ENCODE measurements around the gene GFAP. TPM values are rescaled to one million over a fixed set of nuclear protein-coding genes. Genes with fewer than 3 reads are reported as not detected.
A peak's percentile ranks its signal among the peaks of the same experiment; 100 is the strongest.

GFAP gene
- total and polyA plus RNA-seq, 2 experiments from 2014 or later: 0.10 TPM; not detected in 1

- H3K36me3 ChIP-seq (replicated peaks; ENCODE audit: insufficient read depth, low read depth): no peaks in the 10 kb centered on the region
- no peaks in the 10 kb centered on the region for H3K27me3 ChIP-seq
- no peaks in the 10 kb centered on the region for H4K20me1 ChIP-seq (ENCODE audit: insufficient read depth, poor library complexity, severe bottlenecking)
- H3K4me2 ChIP-seq: no peak overlapping the region
- H3K4me3 ChIP-seq: no peak overlapping the region
- no peak overlapping the region for H3K27ac ChIP-seq
- no peaks in the 10 kb centered on the region for H3K4me1 ChIP-seq (ENCODE audit: insufficient read depth)
- no peak for DNase-seq (ENCODE audit: low spot score)
- WGBS (ENCODE audit: low lambda C conversion rate, missing lambda C conversion rate): 83% methylated on average over 6 of the region's 6 CpGs
- no peaks in the 10 kb centered on the region for H3K9me3 ChIP-seq (ENCODE audit: low read depth)
- TF ChIP-seq EZH2phosphoT487 (IDR thresholded peaks at IDR 0.05; ENCODE audit: low read depth, severe bottlenecking, unreplicated experiment) (no peak), EZH2 (IDR thresholded peaks at IDR 0.05; ENCODE audit: borderline replicate concordance) (no peak), CTCF (IDR thresholded peaks at IDR 0.05; ENCODE audit: poor library complexity) (no peak)
- H3K9me2 ChIP-seq (replicated peaks; ENCODE audit: insufficient read depth): no peaks in the 10 kb centered on the region
- H2AFZ ChIP-seq: no peak overlapping the region
- no peaks in the 10 kb centered on the region for H3K79me2 ChIP-seq
Observed at GRCh38 chr17:44865931-44866330, 49.4 kb downstream of the GFAP start.

- Histone ChIP-seq H3K27me3 (no peaks in the 10 kb centered on the region), H3K9me2 (replicated peaks; ENCODE audit: insufficient read depth) (no peaks in the 10 kb centered on the region), H2AFZ (no peak overlapping the region), H3K4me3 (no peak overlapping the region), H3K4me1 (ENCODE audit: insufficient read depth) (no peaks in the 10 kb centered on the region), H3K4me2 (no peak overlapping the region), H3K36me3 (replicated peaks; ENCODE audit: insufficient read depth, low read depth) (no peaks in the 10 kb centered on the region), H3K27ac (no peak overlapping the region), H3K9me3 (ENCODE audit: low read depth) (no peaks in the 10 kb centered on the region), H3K79me2 (no peaks in the 10 kb centered on the region), H4K20me1 (ENCODE audit: insufficient read depth, poor library complexity, severe bottlenecking) (no peaks in the 10 kb centered on the region)
- TF ChIP-seq CTCF (IDR thresholded peaks at IDR 0.05; ENCODE audit: poor library complexity) (peak; percentile 92), EZH2phosphoT487 (IDR thresholded peaks at IDR 0.05; ENCODE audit: low read depth, severe bottlenecking, unreplicated experiment) (no peak), EZH2 (IDR thresholded peaks at IDR 0.05; ENCODE audit: borderline replicate concordance) (no peak)
- WGBS (ENCODE audit: low lambda C conversion rate, missing lambda C conversion rate): 70% methylated on average over 1 of the region's 1 CpG
- peak; percentile 88 for DNase-seq (ENCODE audit: low spot score)
Observed at GRCh38 chr17:44865231-44865660, 50.1 kb downstream of the GFAP start.

- H3K4me1 ChIP-seq (ENCODE audit: insufficient read depth): no peaks in the 10 kb centered on the region
- H3K9me3 ChIP-seq (ENCODE audit: low read depth): no peaks in the 10 kb centered on the region
- no peaks in the 10 kb centered on the region for H4K20me1 ChIP-seq (ENCODE audit: insufficient read depth, poor library complexity, severe bottlenecking)
- H3K27me3 ChIP-seq: no peaks in the 10 kb centered on the region
- H3K27ac ChIP-seq: no peak overlapping the region
- no peak for DNase-seq (ENCODE audit: low spot score)
- H2AFZ ChIP-seq: no peak overlapping the region
- H3K9me2 ChIP-seq (replicated peaks; ENCODE audit: insufficient read depth): no peaks in the 10 kb centered on the region
- TF ChIP-seq CTCF (IDR thresholded peaks at IDR 0.05; ENCODE audit: poor library complexity) (no peak), EZH2phosphoT487 (IDR thresholded peaks at IDR 0.05; ENCODE audit: low read depth, severe bottlenecking, unreplicated experiment) (no peak), EZH2 (IDR thresholded peaks at IDR 0.05; ENCODE audit: borderline replicate concordance) (no peak)
- H3K4me3 ChIP-seq: no peak overlapping the region
- no peak overlapping the region for H3K4me2 ChIP-seq
- WGBS (ENCODE audit: low lambda C conversion rate, missing lambda C conversion rate): 79% methylated on average over 10 of the region's 10 CpGs
- H3K79me2 ChIP-seq: no peaks in the 10 kb centered on the region
- H3K36me3 ChIP-seq (replicated peaks; ENCODE audit: insufficient read depth, low read depth): no peaks in the 10 kb centered on the region
Observed at GRCh38 chr17:44864831-44865230, 50.5 kb downstream of the GFAP start.
